H9 (cell line): Measurements from ENCODE around the gene MDGA2. TPM values are rescaled to one million over a fixed set of nuclear protein-coding genes. Genes with fewer than 3 reads are reported as not detected.

Source experiments
- DNase-seq: peaks from one replicate; pipeline ENCODE4 v3.0.0-alpha.2; 2017
- H2AFZ ChIP-seq: one replicate; pipeline ENCODE4 v1.6.1; 2013; ENCODE audit warnings: mild to moderate bottlenecking, low read length, control low read depth, moderate library complexity
- H2AK5ac ChIP-seq: 2 replicates; pipeline ENCODE4 v1.6.1; 2013; ENCODE audit warnings: low read length, control low read depth, mixed read lengths; ENCODE audit not compliant: insufficient read length
- H2BK120ac ChIP-seq: one replicate; pipeline ENCODE4 v1.6.1; 2013; ENCODE audit warnings: low read depth, mild to moderate bottlenecking, low read length, control low read depth, inconsistent platforms; ENCODE audit not compliant: poor library complexity, severe bottlenecking
- H2BK12ac ChIP-seq: 2 replicates; pipeline ENCODE4 v1.6.1; 2013; ENCODE audit warnings: low read length, control low read depth, mixed read lengths, low read depth; ENCODE audit not compliant: insufficient read length
- H2BK15ac ChIP-seq: 2 replicates; pipeline ENCODE4 v1.6.1; 2013; ENCODE audit warnings: low read depth, low read length, control low read depth
- H2BK20ac ChIP-seq: one replicate; pipeline ENCODE4 v1.6.1; 2013; ENCODE audit warnings: low read depth, mild to moderate bottlenecking, low read length, control low read depth, inconsistent platforms; ENCODE audit not compliant: poor library complexity, severe bottlenecking
- H2BK5ac ChIP-seq: 2 replicates; pipeline ENCODE4 v1.6.1; 2013; ENCODE audit warnings: low read length, control low read depth, mixed read lengths; ENCODE audit not compliant: insufficient read length
- H3K14ac ChIP-seq: 2 replicates; pipeline ENCODE4 v1.6.1; 2013; ENCODE audit warnings: low read length, control low read depth; ENCODE audit not compliant: insufficient read depth
- H3K18ac ChIP-seq: 2 replicates; pipeline ENCODE4 v1.6.1; 2013; ENCODE audit warnings: low read depth, mild to moderate bottlenecking, mixed read lengths, low read length, control low read depth; ENCODE audit not compliant: insufficient read length
- H3K23ac ChIP-seq: 2 replicates; pipeline ENCODE4 v1.6.1; 2013; ENCODE audit warnings: low read length, control low read depth, mixed read lengths, low read depth; ENCODE audit not compliant: insufficient read length
- H3K23me2 ChIP-seq: 2 replicates; pipeline ENCODE4 v1.6.1; 2013; ENCODE audit warnings: low read depth, mild to moderate bottlenecking, mixed read lengths, low read length, control low read depth; ENCODE audit not compliant: insufficient read length, poor library complexity, severe bottlenecking
- H3K27ac ChIP-seq: 2 replicates; pipeline ENCODE4 v1.5.1; 2013; ENCODE audit warnings: low read length, control low read depth, mixed read lengths, low read depth; ENCODE audit not compliant: insufficient read length
- H3K27me3 ChIP-seq: 2 replicates; pipeline ENCODE4 v1.6.1; 2013; ENCODE audit warnings: low read length, control low read depth, inconsistent platforms; ENCODE audit not compliant: insufficient read depth
- H3K4ac ChIP-seq: 2 replicates; pipeline ENCODE4 v1.6.1; 2013; ENCODE audit warnings: low read depth, mild to moderate bottlenecking, control low read depth, inconsistent platforms, low read length, moderate library complexity
- H3K4me1 ChIP-seq: 2 replicates; pipeline ENCODE4 v1.6.1; 2013; ENCODE audit warnings: low read length, control low read depth, inconsistent platforms; ENCODE audit not compliant: insufficient read depth
- H3K4me2 ChIP-seq: 2 replicates; pipeline ENCODE4 v1.6.1; 2013; ENCODE audit warnings: low read length, control low read depth, mixed read lengths; ENCODE audit not compliant: insufficient read length, insufficient read depth
- H3K56ac ChIP-seq: 2 replicates; pipeline ENCODE4 v1.6.1; 2013; ENCODE audit warnings: low read depth, mild to moderate bottlenecking, mixed read lengths, low read length, control low read depth; ENCODE audit not compliant: insufficient read length
- H3K79me1 ChIP-seq: 2 replicates; pipeline ENCODE4 v1.6.1; 2013; ENCODE audit warnings: low read depth, mild to moderate bottlenecking, moderate library complexity, low read length, control low read depth, inconsistent platforms; ENCODE audit not compliant: insufficient read depth, poor library complexity, severe bottlenecking
- H3K79me2 ChIP-seq: 2 replicates; pipeline ENCODE4 v1.6.1; 2013; ENCODE audit warnings: low read length, control low read depth, inconsistent platforms; ENCODE audit not compliant: insufficient read depth
- H3K9ac ChIP-seq: 2 replicates; pipeline ENCODE4 v1.6.1; 2013; ENCODE audit warnings: low read length, control low read depth, mixed read lengths; ENCODE audit not compliant: insufficient read length; ENCODE audit errors: extremely low read depth
- H3K9me3 ChIP-seq: one replicate; pipeline ENCODE4 v1.6.1; 2013; ENCODE audit warnings: low read depth, low read length, inconsistent platforms; ENCODE audit not compliant: control insufficient read depth
- H3T11ph ChIP-seq: one replicate; pipeline ENCODE4 v1.6.1; 2013; ENCODE audit warnings: mild to moderate bottlenecking, low read length, control low read depth, inconsistent platforms
- H4K20me1 ChIP-seq: one replicate; pipeline ENCODE4 v1.6.1; 2013; ENCODE audit not compliant: control insufficient read depth, insufficient read length, insufficient read depth
- H4K5ac ChIP-seq: 2 replicates; pipeline ENCODE4 v1.6.1; 2013; ENCODE audit warnings: low read depth, mild to moderate bottlenecking, mixed read lengths, low read length, control low read depth; ENCODE audit not compliant: insufficient read length
- H4K8ac ChIP-seq: replicated peaks from 2 replicates; pipeline ENCODE4 v1.6.1; 2013; ENCODE audit warnings: low read length, control low read depth, mixed read lengths, low read depth; ENCODE audit not compliant: insufficient read length
- H4K91ac ChIP-seq: 2 replicates; pipeline ENCODE4 v1.6.1; 2013; ENCODE audit warnings: low read depth, mild to moderate bottlenecking, moderate library complexity, mixed read lengths, low read length, control low read depth; ENCODE audit not compliant: insufficient read length
- H3K27ac Mint-ChIP-seq, 3 experiments: 2 replicates in 2 of 3; 3 replicates in 1 of 3; pipeline ENCODE4 v1.8.0; 2020 to 2021; ENCODE audit warnings: mixed read lengths in 3 of 3, mild to moderate bottlenecking in 1 of 3, moderate library complexity in 1 of 3
- H3K27me3 Mint-ChIP-seq: 2 replicates; pipeline ENCODE4 v1.8.0; 2021; ENCODE audit warnings: low read depth, mild to moderate bottlenecking, moderate library complexity, mixed read lengths
- H3K36me3 Mint-ChIP-seq, 3 experiments: 2 replicates in 2 of 3; 3 replicates in 1 of 3; pipeline ENCODE4 v1.8.0; 2020 to 2021; ENCODE audit warnings: low read depth in 3 of 3, mixed read lengths in 3 of 3; ENCODE audit not compliant: insufficient read depth in 1 of 3
- H3K4me1 Mint-ChIP-seq, 2 experiments: 2 replicates each; pipeline ENCODE4 v1.8.0; 2020; ENCODE audit warnings: mixed read lengths in 2 of 2
- H3K4me3 Mint-ChIP-seq, 2 experiments: 2 replicates in 1 of 2; 3 replicates in 1 of 2; pipeline ENCODE4 v1.8.0; 2020 to 2021; ENCODE audit warnings: mild to moderate bottlenecking in 2 of 2, mixed read lengths in 2 of 2, moderate library complexity in 1 of 2
- H3K9me3 Mint-ChIP-seq, 2 experiments: 2 replicates in 1 of 2; 3 replicates in 1 of 2; pipeline ENCODE4 v1.8.0; 2020; ENCODE audit warnings: mild to moderate bottlenecking in 2 of 2, mixed read lengths in 2 of 2, moderate library complexity in 1 of 2
- WGBS: extraction: QIAGEN DNeasy Blood & Tissue Kit; methylation state at CpG from one replicate; pipeline ENCODE4 v1.1.7; 2013; ENCODE audit warnings: missing lambda C conversion rate, low lambda C conversion rate, mixed read lengths; ENCODE audit not compliant: insufficient read length; ENCODE audit errors: extremely low coverage; 5-methylcytosine and 5-hydroxymethylcytosine counted together
- total RNA-seq: library from RNA; stranded (reverse); gene quantifications from 2 replicates; pipeline ENCODE4 v1.2.1, GENCODE V29; 2021
- TF ChIP-seq, protein P1 (sequence below): fragments of 200-600 bp; sonication (generic); conservative IDR thresholded peaks from 3 replicates; pipeline ENCODE4 v1.8.0; 2021; ENCODE audit warnings: antibody characterized with exemption, mild to moderate bottlenecking

MDGA2 gene
- total RNA-seq, 1 experiment from 2014 or later = 1.9 TPM

DNA sequence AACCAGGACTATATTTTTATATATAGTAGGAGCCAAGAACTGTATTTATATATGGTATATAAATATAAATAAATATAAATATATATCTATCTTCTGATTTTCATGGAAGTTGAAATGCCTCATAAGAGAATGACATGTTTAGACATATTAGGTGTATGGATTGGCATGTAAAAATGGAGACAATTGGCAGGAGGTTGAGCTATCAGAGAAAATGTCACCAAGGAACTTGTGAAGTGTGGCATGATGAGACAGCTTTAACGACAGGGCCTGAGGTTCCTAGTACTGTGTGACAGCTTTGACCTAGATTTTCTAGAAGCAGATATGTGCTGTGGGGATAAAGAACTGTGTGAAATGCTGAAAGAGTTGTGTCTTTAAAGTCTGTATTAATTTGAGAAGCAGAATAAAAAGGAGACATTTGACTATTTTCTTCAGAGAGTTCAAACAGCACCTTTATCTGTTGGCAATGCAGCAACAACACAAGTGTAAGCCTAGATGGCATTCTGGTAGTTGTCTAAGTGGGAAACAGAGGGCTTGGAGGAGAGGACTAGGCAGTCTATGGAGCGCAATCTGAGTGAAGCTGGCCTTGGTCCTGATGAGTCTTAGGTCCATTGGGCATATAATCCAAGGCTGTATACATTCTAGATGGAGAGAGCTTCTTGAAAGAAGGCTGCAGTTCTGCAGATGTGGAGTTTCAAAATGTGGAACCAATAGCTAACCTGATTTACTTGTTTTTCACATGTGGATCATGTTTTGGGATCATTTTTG is 47.7 kb upstream of the MDGA2 start:
- Mint-ChIP-seq H3K9me3 (no peaks in the 10 kb centered on the region), H3K36me3 (no peaks in the 10 kb centered on the region), H3K27ac (no peak overlapping the region), H3K4me3 (no peak overlapping the region), H3K4me1 (no peaks in the 10 kb centered on the region), H3K27me3 (no peaks in the 10 kb centered on the region)
- H3K4me2 ChIP-seq = no peak overlapping the region
- H3K23ac ChIP-seq = no peak overlapping the region
- TF ChIP-seq, protein P1, sequence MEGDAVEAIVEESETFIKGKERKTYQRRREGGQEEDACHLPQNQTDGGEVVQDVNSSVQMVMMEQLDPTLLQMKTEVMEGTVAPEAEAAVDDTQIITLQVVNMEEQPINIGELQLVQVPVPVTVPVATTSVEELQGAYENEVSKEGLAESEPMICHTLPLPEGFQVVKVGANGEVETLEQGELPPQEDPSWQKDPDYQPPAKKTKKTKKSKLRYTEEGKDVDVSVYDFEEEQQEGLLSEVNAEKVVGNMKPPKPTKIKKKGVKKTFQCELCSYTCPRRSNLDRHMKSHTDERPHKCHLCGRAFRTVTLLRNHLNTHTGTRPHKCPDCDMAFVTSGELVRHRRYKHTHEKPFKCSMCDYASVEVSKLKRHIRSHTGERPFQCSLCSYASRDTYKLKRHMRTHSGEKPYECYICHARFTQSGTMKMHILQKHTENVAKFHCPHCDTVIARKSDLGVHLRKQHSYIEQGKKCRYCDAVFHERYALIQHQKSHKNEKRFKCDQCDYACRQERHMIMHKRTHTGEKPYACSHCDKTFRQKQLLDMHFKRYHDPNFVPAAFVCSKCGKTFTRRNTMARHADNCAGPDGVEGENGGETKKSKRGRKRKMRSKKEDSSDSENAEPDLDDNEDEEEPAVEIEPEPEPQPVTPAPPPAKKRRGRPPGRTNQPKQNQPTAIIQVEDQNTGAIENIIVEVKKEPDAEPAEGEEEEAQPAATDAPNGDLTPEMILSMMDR = no peak
- no peak overlapping the region for H3K4ac ChIP-seq
- no peak overlapping the region for H2BK12ac ChIP-seq
- no peak overlapping the region for H2BK20ac ChIP-seq
- no peak overlapping the region for H2AFZ ChIP-seq
- H3K79me2 ChIP-seq = no peaks in the 10 kb centered on the region
- H3K56ac ChIP-seq = no peak overlapping the region
- no peak overlapping the region for H2AK5ac ChIP-seq
- H3K23me2 ChIP-seq = no peaks in the 10 kb centered on the region
- no peaks in the 10 kb centered on the region for H3K79me1 ChIP-seq
- H3K27me3 ChIP-seq = no peaks in the 10 kb centered on the region
- no peak overlapping the region for H3K18ac ChIP-seq
- H2BK15ac ChIP-seq = no peak overlapping the region
- no CpG with 5 or more reads among the region's 2 CpGs for WGBS
- no peak overlapping the region for H3T11ph ChIP-seq
- H4K5ac ChIP-seq = no peak overlapping the region
- no peaks in the 10 kb centered on the region for H3K4me1 ChIP-seq
- H3K27ac ChIP-seq = no peak overlapping the region
- H3K9ac ChIP-seq = no peak overlapping the region
- H2BK5ac ChIP-seq = no peak overlapping the region
- H3K9me3 ChIP-seq = no peaks in the 10 kb centered on the region
- H4K20me1 ChIP-seq = no peaks in the 10 kb centered on the region
- no peak for DNase-seq
- H4K8ac ChIP-seq = no peak overlapping the region
- no peak overlapping the region for H4K91ac ChIP-seq
- H3K14ac ChIP-seq = no peak overlapping the region
- no peak overlapping the region for H2BK120ac ChIP-seq
